ENCODE data around the gene SEPTIN3. TPM values are rescaled to one million over a fixed set of nuclear protein-coding genes. Genes with fewer than 3 reads are reported as not detected.

The SEPTIN3 gene
- total and polyA plus RNA-seq, 7 experiments from 2014 or later, result 0.08 to 4.2 (median 0.16) TPM; not detected in 2

- ChIA-PET CTCF (no interaction called here), POLR2A (no interaction called here)
- Histone ChIP-seq H3K27me3 (ENCODE audit: control insufficient read depth in 2 of 2, insufficient read depth in 2 of 2, low read length in 2 of 2) (no peaks in the 10 kb centered on the region), H3K4me3 (ENCODE audit: low read length) (no peak overlapping the region), H3K36me3 (ENCODE audit: control insufficient read depth in 2 of 3, insufficient read depth in 3 of 3, low read length in 3 of 3) (no peaks in the 10 kb centered on the region), H3K9me3 (ENCODE audit: control insufficient read depth in 2 of 3, low read length in 3 of 3) (no peaks in the 10 kb centered on the region), H3K27ac (ENCODE audit: low read depth, low read length) (no peak overlapping the region), H3K4me1 (ENCODE audit: control insufficient read depth in 2 of 2, insufficient read depth in 2 of 2, low read length in 2 of 2) (peaks cover 6% of the 10 kb centered on the region in 2 donors)
- Mint-ChIP-seq H3K36me3 (peaks cover 0 to 20% (median 4%) of the 10 kb centered on the region in 5 donors), H3K27me3 (peaks cover 6 to 21% (median 10%) of the 10 kb centered on the region in 5 donors), H3K4me3 (no peak overlapping the region), H3K4me1 (peaks cover 0 to 20% (median 9%) of the 10 kb centered on the region in 7 donors), H3K27ac (peak overlapping the region in 1 of 9 donors; percentile 38), H3K9me3 (peaks cover 0 to 5% (median 0%) of the 10 kb centered on the region in 11 donors)
- no peak for ATAC-seq
- intact Hi-C loops (cut with micrococcal nuclease), result no loop called here
- no peak for DNase-seq
Observed at GRCh38 chr22:42018224-42018623, 49.0 kb downstream of the SEPTIN3 start.

Other genes starting within 250 kb of the SEPTIN3 start
- gene CCDC134, start 168.8 kb upstream of the SEPTIN3 start, total RNA-seq, result 10 to 100 TPM; 13.7 to 22.8 (median 18.2) TPM
- gene CCDC134, start 168.8 kb upstream of the SEPTIN3 start, polyA plus RNA-seq, result 1 to 10 TPM; 4.5 to 9.1 TPM
- gene SREBF2, start 136.3 kb upstream of the SEPTIN3 start, total RNA-seq, result 100 to 1,000 TPM in 3 of 5 experiments, 10 to 100 TPM in 2; 71.5 to 117 (median 101) TPM
- gene SREBF2, start 136.3 kb upstream of the SEPTIN3 start, polyA plus RNA-seq, result 10 to 100 TPM; 17.4 to 21.0 TPM
- under 1 TPM in 3 of 5 experiments, not detected in 2; 0.34 to 0.58 (median 0.54) TPM for gene SHISA8, start 54.4 kb upstream of the SEPTIN3 start, total RNA-seq
- not detected for gene SHISA8, start 54.4 kb upstream of the SEPTIN3 start, polyA plus RNA-seq
- gene TNFRSF13C, start 42.6 kb upstream of the SEPTIN3 start, total RNA-seq, result 10 to 100 TPM in 2 of 5 experiments, 1 to 10 TPM in 3; 1.2 to 17.2 (median 8.4) TPM
- gene TNFRSF13C, start 42.6 kb upstream of the SEPTIN3 start, polyA plus RNA-seq, result under 1 TPM; 0.38 to 0.39 TPM
- gene CENPM, start 22.3 kb upstream of the SEPTIN3 start, total RNA-seq, result 10 to 100 TPM in 3 of 5 experiments, 1 to 10 TPM in 2; 5.1 to 51.1 (median 10.8) TPM
- 1 to 10 TPM; 2.3 to 4.4 TPM for gene CENPM, start 22.3 kb upstream of the SEPTIN3 start, polyA plus RNA-seq
- 1 to 10 TPM in 4 of 5 experiments, under 1 TPM in 1; 0.85 to 5.7 (median 3.2) TPM for gene WBP2NL, start 29.3 kb downstream of the SEPTIN3 start, total RNA-seq
- under 1 TPM in 1 of 2 donors, not detected in 1; 0.43 TPM for gene WBP2NL, start 29.3 kb downstream of the SEPTIN3 start, polyA plus RNA-seq
- 10 to 100 TPM in 2 of 5 experiments, 1 to 10 TPM in 3; 7.6 to 38.8 (median 9.4) TPM for gene NAGA, start 101.4 kb downstream of the SEPTIN3 start, total RNA-seq
- 10 to 100 TPM; 12.5 to 12.9 TPM for gene NAGA, start 101.4 kb downstream of the SEPTIN3 start, polyA plus RNA-seq
- 1 to 10 TPM in 3 of 5 experiments, under 1 TPM in 2; 0.82 to 3.9 (median 1.2) TPM for gene PHETA2, start 104.8 kb downstream of the SEPTIN3 start, total RNA-seq
- gene PHETA2, start 104.8 kb downstream of the SEPTIN3 start, polyA plus RNA-seq, result 1 to 10 TPM; 1.2 to 1.5 TPM
- gene SMDT1, start 110.3 kb downstream of the SEPTIN3 start, total RNA-seq, result 100 to 1,000 TPM in 1 of 5 experiments, 10 to 100 TPM in 4; 40.4 to 105 (median 98.8) TPM
- gene SMDT1, start 110.3 kb downstream of the SEPTIN3 start, polyA plus RNA-seq, result 100 to 1,000 TPM; 117 to 157 TPM
- 10 to 100 TPM; 35.0 to 66.4 (median 40.6) TPM for gene NDUFA6, start 121.3 kb downstream of the SEPTIN3 start, total RNA-seq
- gene NDUFA6, start 121.3 kb downstream of the SEPTIN3 start, polyA plus RNA-seq, result 100 to 1,000 TPM in 1 of 2 donors, 10 to 100 TPM in 1; 96.9 to 123 TPM
- gene CYP2D6, start 161.4 kb downstream of the SEPTIN3 start, total RNA-seq, result 10 to 100 TPM in 4 of 5 experiments, 1 to 10 TPM in 1; 5.6 to 13.3 (median 11.2) TPM
- under 1 TPM in 1 of 2 donors, not detected in 1; 0.11 TPM for gene CYP2D6, start 161.4 kb downstream of the SEPTIN3 start, polyA plus RNA-seq

Data from naive thymus-derived CD4-positive, alpha-beta T cell (primary cell).